ENCODE results near the gene KMT5C. TPM values are rescaled to one million over a fixed set of nuclear protein-coding genes. Genes with fewer than 3 reads are reported as not detected.

Gene KMT5C
- total RNA-seq, 1 donor from 2014 or later = 34.3 TPM

DNA sequence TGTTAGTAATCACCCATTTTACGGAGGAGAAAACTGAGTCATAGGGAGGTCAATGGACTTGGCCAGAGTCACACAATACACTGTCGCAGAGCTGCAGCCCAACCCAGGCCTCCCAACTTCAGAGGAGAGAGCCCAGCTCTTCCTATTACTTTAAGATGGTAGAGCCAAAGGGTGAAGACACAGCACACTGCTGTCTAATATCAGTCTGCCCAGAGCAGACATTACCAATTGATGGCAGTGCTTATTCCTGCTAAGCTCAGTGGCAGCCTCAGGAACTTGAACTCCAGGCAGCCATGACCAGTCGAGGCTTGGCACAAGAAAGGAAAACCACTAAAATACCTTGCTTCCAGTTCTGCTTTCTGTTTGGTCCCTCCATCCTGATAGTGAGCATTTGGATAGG, 33.0 kb upstream of the KMT5C start:
- H3K27me3 Mint-ChIP-seq (ENCODE audit: low read depth) = no peaks in the 10 kb centered on the region
- no peaks in the 10 kb centered on the region for H3K9me3 Mint-ChIP-seq
- no peak overlapping the region for H3K27ac Mint-ChIP-seq
- intact Hi-C loops (cut with micrococcal nuclease) = no loop called here
- no peak overlapping the region for H3K4me3 Mint-ChIP-seq (ENCODE audit: low read depth)
- H3K4me1 Mint-ChIP-seq (ENCODE audit: low read depth) = peaks cover 4% of the 10 kb centered on the region
- H3K36me3 Mint-ChIP-seq (ENCODE audit: low read depth) = peaks cover 3% of the 10 kb centered on the region
- DNase-seq (ENCODE audit: low spot score) = no peak

DNA sequence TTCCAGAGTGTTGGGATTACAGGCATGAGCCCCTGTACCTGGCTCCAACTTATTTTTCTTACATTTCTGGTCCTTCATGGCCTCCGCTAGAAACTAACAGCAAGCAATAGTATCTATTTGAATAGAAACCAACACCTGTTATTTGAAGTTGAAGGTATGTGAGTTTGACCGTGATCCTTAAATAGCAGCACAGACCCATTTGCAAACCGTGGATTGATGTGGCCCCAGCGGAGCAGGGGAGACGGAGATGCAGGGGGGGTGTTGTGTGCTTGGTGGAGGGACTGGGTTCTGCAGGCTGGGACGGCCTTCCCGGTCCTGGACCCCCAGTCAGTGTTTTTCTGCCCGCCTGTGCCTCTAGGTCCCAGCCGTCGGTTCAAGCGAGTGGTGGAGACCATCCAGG, 31.4 kb upstream of the KMT5C start:
- Mint-ChIP-seq H3K27me3 (ENCODE audit: low read depth) (no peaks in the 10 kb centered on the region), H3K4me1 (ENCODE audit: low read depth) (peaks cover 4% of the 10 kb centered on the region)

DNA sequence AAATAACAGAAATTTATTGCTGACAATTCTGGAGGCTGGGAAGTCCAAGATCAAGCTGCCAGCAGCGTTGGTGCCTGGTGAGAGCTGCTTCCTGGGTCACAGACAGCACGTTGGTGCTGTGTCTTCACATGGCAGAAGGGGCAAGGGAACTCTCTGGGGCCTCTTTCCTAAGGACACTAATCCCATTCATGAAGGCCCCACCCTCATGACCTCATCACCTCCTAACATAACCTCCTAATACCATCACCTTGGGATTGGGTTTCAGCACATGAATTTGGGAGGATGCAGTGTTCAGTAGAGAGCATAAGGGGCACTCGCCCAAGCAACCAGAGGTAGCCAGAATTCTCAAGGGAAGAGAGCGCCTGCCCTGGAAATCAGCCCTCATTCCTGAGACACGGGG, 30.2 kb upstream of the KMT5C start:
- H3K36me3 Mint-ChIP-seq (ENCODE audit: low read depth) = peaks cover 3% of the 10 kb centered on the region
- intact Hi-C loops (cut with micrococcal nuclease) = no loop called here
- no peak overlapping the region for H3K4me3 Mint-ChIP-seq (ENCODE audit: low read depth)
- H3K9me3 Mint-ChIP-seq = no peaks in the 10 kb centered on the region
- H3K27ac Mint-ChIP-seq = no peak overlapping the region
- H3K4me1 Mint-ChIP-seq (ENCODE audit: low read depth) = peaks cover 4% of the 10 kb centered on the region
- DNase-seq (ENCODE audit: low spot score) = no peak
- H3K27me3 Mint-ChIP-seq (ENCODE audit: low read depth) = no peaks in the 10 kb centered on the region

More for the DNA sequence above, 31.4 kb upstream of the KMT5C start:
- Mint-ChIP-seq H3K4me3 (ENCODE audit: low read depth) (no peak overlapping the region), H3K9me3 (no peaks in the 10 kb centered on the region), H3K36me3 (ENCODE audit: low read depth) (peaks cover 3% of the 10 kb centered on the region), H3K27ac (no peak overlapping the region)
- intact Hi-C loops (cut with micrococcal nuclease) = no loop called here
- no peak for DNase-seq (ENCODE audit: low spot score)

DNA sequence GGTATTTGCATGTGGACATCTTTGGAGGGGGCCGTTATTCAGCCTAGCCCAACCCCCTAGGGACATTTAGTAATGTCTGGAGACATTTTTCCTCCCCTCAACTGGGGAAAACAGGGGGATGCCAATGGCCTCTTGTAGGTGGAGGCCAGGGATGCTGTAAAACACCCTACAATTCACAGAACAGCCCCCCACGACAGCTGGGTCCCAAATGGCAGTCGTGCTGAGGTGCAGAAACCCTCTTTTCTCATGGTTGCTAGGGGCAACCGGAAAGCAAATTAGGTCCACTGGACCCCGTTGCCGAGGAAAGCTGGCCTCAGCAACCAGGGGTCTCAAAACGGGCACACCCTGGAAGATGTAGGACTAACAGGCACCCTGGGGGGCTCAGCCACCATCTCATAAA, 29.2 kb upstream of the KMT5C start:
- H3K27ac Mint-ChIP-seq = no peak overlapping the region
- H3K27me3 Mint-ChIP-seq (ENCODE audit: low read depth) = no peaks in the 10 kb centered on the region
- H3K9me3 Mint-ChIP-seq = no peaks in the 10 kb centered on the region
- H3K4me1 Mint-ChIP-seq (ENCODE audit: low read depth) = peaks cover 1% of the 10 kb centered on the region
- H3K36me3 Mint-ChIP-seq (ENCODE audit: low read depth) = peaks cover under 1% of the 10 kb centered on the region
- intact Hi-C loops (cut with micrococcal nuclease) = no loop called here
- no peak overlapping the region for H3K4me3 Mint-ChIP-seq (ENCODE audit: low read depth)
- no peak for DNase-seq (ENCODE audit: low spot score)

DNA sequence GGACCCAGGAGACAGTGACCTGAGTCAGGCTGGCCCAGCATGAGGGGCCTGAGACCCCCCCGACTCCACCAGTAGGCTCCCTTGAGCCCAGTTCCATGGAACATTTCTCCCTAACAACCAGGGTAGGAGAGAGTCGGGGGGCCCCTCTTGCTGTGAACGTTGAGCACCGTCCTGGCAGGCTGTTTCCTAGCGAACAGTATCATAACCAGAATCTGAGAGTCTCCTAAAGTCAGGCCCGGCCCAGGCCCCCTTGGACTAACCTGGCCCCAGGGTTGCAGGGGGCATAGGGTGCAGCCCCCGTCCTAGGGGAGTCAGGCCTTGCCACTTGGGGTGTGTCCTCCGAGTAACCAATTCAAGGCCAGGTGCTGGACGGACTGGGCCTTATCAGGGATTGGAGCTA, 28.3 kb upstream of the KMT5C start:
- H3K4me1 Mint-ChIP-seq (ENCODE audit: low read depth) = no peaks in the 10 kb centered on the region
- DNase-seq (ENCODE audit: low spot score) = no peak
- no peaks in the 10 kb centered on the region for H3K9me3 Mint-ChIP-seq
- H3K27me3 Mint-ChIP-seq (ENCODE audit: low read depth) = no peaks in the 10 kb centered on the region
- no peak overlapping the region for H3K27ac Mint-ChIP-seq
- H3K36me3 Mint-ChIP-seq (ENCODE audit: low read depth) = no peaks in the 10 kb centered on the region
- H3K4me3 Mint-ChIP-seq (ENCODE audit: low read depth) = no peak overlapping the region
- intact Hi-C loops (cut with micrococcal nuclease) = no loop called here

DNA sequence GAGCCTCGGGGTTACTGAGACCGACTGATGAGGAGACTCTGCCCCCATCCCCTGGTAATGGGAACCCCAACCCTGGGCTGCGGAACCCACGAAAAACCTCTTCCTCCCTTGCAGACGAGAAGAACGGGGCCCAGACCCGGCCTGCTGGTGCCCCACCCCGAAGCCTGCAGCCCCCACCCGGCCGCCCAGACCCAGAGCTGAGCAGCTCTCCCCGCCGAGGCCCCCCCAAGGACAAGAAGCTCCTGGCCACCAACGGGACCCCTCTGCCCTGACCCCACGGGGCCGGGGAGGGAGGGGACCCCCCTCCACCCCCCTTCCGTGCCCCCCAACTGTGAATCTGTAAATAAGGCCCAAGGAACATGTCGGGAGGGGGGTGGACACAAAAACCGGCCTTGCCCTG, 27.9 kb upstream of the KMT5C start:
- DNase-seq (ENCODE audit: low spot score) = no peak
- Mint-ChIP-seq H3K4me3 (ENCODE audit: low read depth) (no peak overlapping the region), H3K4me1 (ENCODE audit: low read depth) (no peaks in the 10 kb centered on the region), H3K9me3 (no peaks in the 10 kb centered on the region), H3K27ac (no peak overlapping the region), H3K36me3 (ENCODE audit: low read depth) (no peaks in the 10 kb centered on the region), H3K27me3 (ENCODE audit: low read depth) (no peaks in the 10 kb centered on the region)
- intact Hi-C loops (cut with micrococcal nuclease) = no loop called here

DNA sequence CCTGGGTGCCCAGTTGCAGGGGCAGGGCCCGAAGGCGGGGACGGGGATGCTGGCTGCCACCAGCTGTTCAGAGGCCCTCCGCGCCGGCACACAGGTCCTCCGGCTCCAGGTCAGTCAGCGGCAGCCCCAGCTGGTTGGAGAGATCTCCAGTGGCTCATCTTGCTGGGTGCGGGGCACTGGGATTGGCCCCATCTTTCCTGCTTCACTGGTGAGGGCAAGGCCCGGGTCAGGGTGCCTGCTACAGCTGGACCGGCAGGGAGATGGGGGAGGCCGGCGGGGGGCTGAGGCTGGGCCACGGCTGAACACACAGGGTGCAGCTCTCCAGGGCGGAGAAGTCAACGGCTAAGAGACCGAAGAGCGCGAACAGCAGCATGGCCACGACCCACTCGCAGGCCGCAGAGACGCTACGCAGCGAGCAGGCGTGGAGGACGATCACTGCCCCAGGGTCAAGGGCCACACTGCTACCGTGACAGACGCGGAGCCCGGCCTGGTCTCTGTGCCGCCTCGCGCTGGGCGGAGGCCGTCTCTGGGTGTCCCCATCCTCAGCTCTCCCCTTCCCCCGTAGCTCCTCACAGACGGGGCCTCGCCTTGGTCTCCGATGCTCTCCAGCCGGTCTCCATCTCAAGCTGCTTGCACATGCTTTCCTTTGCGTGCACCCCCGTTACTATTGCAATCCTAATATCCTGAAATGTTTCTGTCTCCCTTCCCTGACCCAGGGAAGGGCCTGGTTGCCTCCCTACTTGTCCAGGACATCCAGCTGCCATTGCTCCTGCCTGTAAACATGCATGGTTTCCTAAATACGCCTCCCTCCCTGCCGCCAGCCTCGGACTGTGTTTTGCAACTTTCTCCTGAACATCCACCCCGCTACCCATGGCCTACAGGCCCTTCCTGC, 26.8 kb upstream of the KMT5C start:
- Mint-ChIP-seq H3K4me1 (ENCODE audit: low read depth) (no peaks in the 10 kb centered on the region), H3K36me3 (ENCODE audit: low read depth) (no peaks in the 10 kb centered on the region), H3K27me3 (ENCODE audit: low read depth) (no peaks in the 10 kb centered on the region), H3K27ac (no peak overlapping the region), H3K4me3 (ENCODE audit: low read depth) (no peak overlapping the region), H3K9me3 (no peaks in the 10 kb centered on the region)
- no peak for DNase-seq (ENCODE audit: low spot score)
- intact Hi-C loops (cut with micrococcal nuclease) = no loop called here

DNA sequence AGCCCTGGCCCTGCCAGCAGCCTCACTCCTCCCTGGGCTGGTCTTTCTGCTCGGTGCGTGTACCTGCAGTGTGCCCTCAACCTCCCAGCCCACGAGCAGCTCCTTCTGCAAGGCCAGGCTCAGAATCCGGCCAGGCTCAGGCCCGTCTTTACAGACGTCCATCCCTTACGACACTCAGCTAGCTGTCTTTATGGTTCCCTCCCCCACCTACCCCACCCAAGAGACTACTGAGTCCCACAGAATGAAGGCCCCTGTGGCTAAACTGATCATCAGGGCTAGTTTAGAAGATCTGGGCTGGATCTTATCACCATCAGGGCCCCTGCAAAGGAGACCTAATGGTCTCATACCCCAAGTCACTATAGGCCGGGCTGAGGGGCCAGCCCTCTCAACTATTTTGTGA, 25.3 kb upstream of the KMT5C start:
- intact Hi-C loops (cut with micrococcal nuclease) = no loop called here

DNA sequence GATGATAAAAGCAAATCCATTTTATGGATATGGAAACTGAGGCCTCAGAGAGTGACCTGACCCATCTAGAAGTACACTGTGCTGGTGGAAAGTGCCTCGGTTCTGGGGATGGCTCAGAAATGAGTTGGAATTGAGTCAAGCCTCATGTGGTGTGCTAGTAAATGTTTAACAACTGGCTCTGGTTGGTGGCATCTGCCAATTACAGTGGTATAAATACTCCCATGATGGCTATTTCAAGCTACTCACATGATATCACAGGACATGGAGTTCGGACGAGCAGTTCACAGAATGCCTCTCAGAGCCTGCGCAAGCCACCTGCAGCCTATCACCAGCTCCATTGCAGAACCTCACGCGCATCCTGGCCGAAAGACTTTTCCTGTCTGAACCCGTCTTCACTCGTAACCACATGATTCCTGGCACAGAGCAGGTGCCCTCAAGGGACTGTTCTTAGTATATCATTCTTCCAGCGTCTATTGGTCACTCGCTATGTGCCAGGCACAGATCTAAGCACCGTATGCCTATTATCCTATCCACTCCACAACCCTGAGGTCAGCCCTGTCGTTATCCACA, 23.6 kb upstream of the KMT5C start:
- Mint-ChIP-seq H3K4me3 (ENCODE audit: low read depth) (no peak overlapping the region), H3K9me3 (no peaks in the 10 kb centered on the region), H3K27me3 (ENCODE audit: low read depth) (no peaks in the 10 kb centered on the region), H3K27ac (no peak overlapping the region), H3K36me3 (ENCODE audit: low read depth) (no peaks in the 10 kb centered on the region), H3K4me1 (ENCODE audit: low read depth) (no peaks in the 10 kb centered on the region)
- no peak for DNase-seq (ENCODE audit: low spot score)
- intact Hi-C loops (cut with micrococcal nuclease) = no loop called here

More for the DNA sequence above, 25.3 kb upstream of the KMT5C start:
- Mint-ChIP-seq H3K4me1 (ENCODE audit: low read depth) (no peaks in the 10 kb centered on the region), H3K36me3 (ENCODE audit: low read depth) (no peaks in the 10 kb centered on the region), H3K27me3 (ENCODE audit: low read depth) (no peaks in the 10 kb centered on the region), H3K9me3 (no peaks in the 10 kb centered on the region), H3K4me3 (ENCODE audit: low read depth) (no peak overlapping the region), H3K27ac (no peak overlapping the region)
- DNase-seq (ENCODE audit: low spot score) = no peak

DNA sequence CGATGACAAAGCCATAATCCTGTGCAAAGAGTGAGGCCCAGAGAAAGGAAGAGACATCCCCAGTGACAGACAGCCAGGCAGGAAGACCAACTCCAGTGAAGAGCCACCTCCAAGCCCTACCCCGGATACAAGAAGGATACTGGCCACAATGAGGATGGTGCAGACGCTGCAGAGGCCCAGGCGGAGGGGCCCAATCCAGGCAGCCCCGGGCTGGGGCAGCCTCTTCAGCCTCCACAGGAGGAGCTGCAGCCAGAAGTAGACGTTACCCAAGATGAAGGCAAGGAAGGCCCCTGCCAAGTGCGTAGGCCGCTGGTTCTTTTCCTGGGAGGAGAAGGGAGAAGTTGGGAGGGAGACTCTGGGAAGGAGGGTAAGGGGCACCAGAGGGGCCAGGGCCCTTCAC, 23.0 kb upstream of the KMT5C start:
- H3K27ac Mint-ChIP-seq = no peak overlapping the region
- no peak overlapping the region for H3K4me3 Mint-ChIP-seq (ENCODE audit: low read depth)
- intact Hi-C loops (cut with micrococcal nuclease) = no loop called here
- no peaks in the 10 kb centered on the region for H3K9me3 Mint-ChIP-seq
- H3K36me3 Mint-ChIP-seq (ENCODE audit: low read depth) = no peaks in the 10 kb centered on the region
- H3K4me1 Mint-ChIP-seq (ENCODE audit: low read depth) = no peaks in the 10 kb centered on the region
- no peaks in the 10 kb centered on the region for H3K27me3 Mint-ChIP-seq (ENCODE audit: low read depth)
- DNase-seq (ENCODE audit: low spot score) = no peak

DNA sequence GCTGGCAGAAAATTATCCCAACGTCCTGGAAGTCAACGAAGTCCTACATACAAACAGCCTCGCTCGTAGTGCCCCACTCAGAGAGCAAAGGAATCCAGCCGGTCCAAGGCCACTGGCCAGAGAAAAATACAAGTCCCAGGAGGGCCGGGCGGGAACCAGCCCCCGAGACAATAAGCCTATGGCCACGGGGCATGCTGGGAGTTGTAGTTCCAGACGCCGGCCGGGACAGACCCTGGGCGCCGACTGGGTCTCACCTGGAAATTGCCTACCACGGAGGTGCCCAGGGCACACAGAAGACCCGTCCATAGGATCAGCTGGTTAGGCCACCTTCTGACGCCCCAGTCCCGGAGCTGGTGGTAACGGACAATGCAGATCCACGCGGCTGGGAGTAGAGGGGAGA, 19.9 kb upstream of the KMT5C start:
- H3K27me3 Mint-ChIP-seq (ENCODE audit: low read depth) = peaks cover 6% of the 10 kb centered on the region
- DNase-seq (ENCODE audit: low spot score) = no peak
- intact Hi-C loops (cut with micrococcal nuclease) = no loop called here
- no peaks in the 10 kb centered on the region for H3K4me1 Mint-ChIP-seq (ENCODE audit: low read depth)
- H3K9me3 Mint-ChIP-seq = no peaks in the 10 kb centered on the region
- no peak overlapping the region for H3K27ac Mint-ChIP-seq
- H3K4me3 Mint-ChIP-seq (ENCODE audit: low read depth) = no peak overlapping the region
- H3K36me3 Mint-ChIP-seq (ENCODE audit: low read depth) = no peaks in the 10 kb centered on the region

DNA sequence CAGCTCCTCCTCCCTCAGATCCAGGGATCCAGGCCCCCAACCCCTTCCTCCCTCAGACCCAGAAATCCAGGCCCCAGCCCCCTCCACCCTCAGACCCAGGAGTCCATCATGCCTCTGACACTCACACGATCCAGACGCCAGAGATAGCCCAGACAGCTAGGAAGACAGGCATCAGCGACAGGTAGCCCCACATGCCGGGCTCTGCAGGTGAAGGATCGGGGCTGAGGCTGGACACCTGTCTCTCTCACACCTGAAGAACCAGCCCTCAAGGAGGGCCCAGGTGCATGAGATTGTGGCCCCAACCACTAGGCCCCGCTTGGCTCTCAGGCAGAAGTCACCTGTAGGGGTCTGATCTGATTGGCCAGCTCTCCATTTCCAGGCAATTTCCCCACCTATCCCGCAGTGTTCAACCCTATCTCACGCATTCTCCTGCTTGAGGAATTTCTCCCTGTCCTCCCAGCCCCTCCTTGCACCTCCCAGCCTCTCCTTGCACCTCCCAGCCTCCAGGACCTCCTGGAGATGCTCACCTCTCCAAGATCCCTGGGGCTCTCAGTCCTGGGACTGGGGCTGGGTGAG, 18.7 kb upstream of the KMT5C start:
- Mint-ChIP-seq H3K9me3 (no peaks in the 10 kb centered on the region), H3K4me1 (ENCODE audit: low read depth) (peaks cover 4% of the 10 kb centered on the region), H3K36me3 (ENCODE audit: low read depth) (no peaks in the 10 kb centered on the region), H3K4me3 (ENCODE audit: low read depth) (no peak overlapping the region), H3K27ac (no peak overlapping the region), H3K27me3 (ENCODE audit: low read depth) (peaks cover 6% of the 10 kb centered on the region)
- DNase-seq (ENCODE audit: low spot score) = no peak
- intact Hi-C loops (cut with micrococcal nuclease) = no loop called here

DNA sequence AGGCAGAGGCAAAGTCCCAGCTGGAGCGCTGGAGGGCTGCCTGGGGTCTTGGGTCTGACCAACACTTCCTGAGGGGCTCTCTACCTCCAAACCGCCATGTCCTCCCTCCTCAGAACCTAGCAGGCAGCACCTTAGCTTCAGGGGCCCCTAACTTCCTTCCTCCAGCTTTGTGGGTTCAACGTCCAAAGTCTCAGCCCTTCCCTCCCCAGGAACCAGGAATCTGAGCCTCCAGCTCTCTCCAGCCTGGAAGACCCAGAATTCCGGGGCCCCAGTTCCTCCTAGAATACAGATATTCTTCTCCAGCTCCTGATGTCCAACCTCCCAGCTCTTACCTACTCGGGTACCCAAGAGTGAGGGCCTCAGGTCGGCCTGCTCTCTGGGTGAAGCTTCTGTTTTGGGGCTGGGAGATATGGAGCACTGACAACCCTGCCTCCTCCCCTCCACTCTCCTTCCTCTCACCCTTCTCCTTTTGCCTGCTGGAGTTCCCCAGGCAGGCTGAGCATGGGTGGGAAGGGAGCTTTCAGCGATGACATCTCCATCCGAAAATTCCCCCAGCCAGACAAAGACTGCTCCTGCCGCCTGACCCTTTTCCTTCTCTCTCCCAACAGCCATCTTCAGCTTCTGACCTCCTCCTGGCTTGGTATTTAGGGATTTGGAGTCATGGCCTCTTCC, 18.1 kb upstream of the KMT5C start:
- no peak for DNase-seq (ENCODE audit: low spot score)
- peaks cover 4% of the 10 kb centered on the region for H3K4me1 Mint-ChIP-seq (ENCODE audit: low read depth)
- intact Hi-C loops (cut with micrococcal nuclease) = no loop called here
- no peak overlapping the region for H3K4me3 Mint-ChIP-seq (ENCODE audit: low read depth)
- H3K36me3 Mint-ChIP-seq (ENCODE audit: low read depth) = no peaks in the 10 kb centered on the region
- H3K9me3 Mint-ChIP-seq = no peaks in the 10 kb centered on the region
- peaks cover 6% of the 10 kb centered on the region for H3K27me3 Mint-ChIP-seq (ENCODE audit: low read depth)
- H3K27ac Mint-ChIP-seq = no peak overlapping the region

Measured in activated T-helper 2 cell treated with anti-CD3 and anti-CD28 coated beads, Interferon-gamma antibody, Interleukin-2, Interleukin-4, amounts not matched to agents 10 μg/mL and 5 μg/mL and 100 μg/mL, durations not matched to agents 14 hours and 24 hours and 36 hours (primary cell).